Activated T-helper 2 cell treated with anti-CD3 and anti-CD28 coated beads, Interferon-gamma antibody, Interleukin-2, Interleukin-4, amounts not matched to agents 10 μg/mL and 5 μg/mL and 100 μg/mL, durations not matched to agents 14 hours and 24 hours and 36 hours (primary cell): ENCODE data around the gene WSCD2. TPM values are rescaled to one million over a fixed set of nuclear protein-coding genes. Genes with fewer than 3 reads are reported as not detected.

ENCODE experiments used
- DNase-seq: peaks from one replicate; pipeline ENCODE4 v3.0.0; 2021; ENCODE audit warnings: low spot score
- H3K27ac Mint-ChIP-seq: one replicate; pipeline ENCODE4 v1.8.0; 2021; ENCODE audit warnings: mixed read lengths
- H3K27me3 Mint-ChIP-seq: one replicate; pipeline ENCODE4 v1.8.0; 2021; ENCODE audit warnings: low read depth, mixed read lengths
- H3K36me3 Mint-ChIP-seq: one replicate; pipeline ENCODE4 v1.8.0; 2021; ENCODE audit warnings: low read depth, mixed read lengths
- H3K4me1 Mint-ChIP-seq: one replicate; pipeline ENCODE4 v1.8.0; 2021; ENCODE audit warnings: low read depth, mixed read lengths
- H3K4me3 Mint-ChIP-seq: one replicate; pipeline ENCODE4 v1.8.0; 2021; ENCODE audit warnings: low read depth, mild to moderate bottlenecking, moderate library complexity, mixed read lengths
- H3K9me3 Mint-ChIP-seq: one replicate; pipeline ENCODE4 v1.8.0; 2021; ENCODE audit warnings: mixed read lengths
- intact Hi-C: fragments of 100-400 bp; cut with micrococcal nuclease; formaldehyde crosslinking; loops from one replicate; pipeline ENCODE4 v1.15.1; 2023
- total RNA-seq: library from RNA; stranded (reverse); gene quantifications from 2 replicates; pipeline ENCODE4 v1.2.3, GENCODE V29; 2022

Gene WSCD2
- total RNA-seq, 1 donor from 2014 or later: not detected

GRCh38 chr12:108140501-108140900 is 11.4 kb downstream of the WSCD2 start:
- H3K36me3 Mint-ChIP-seq: no peaks in the 10 kb centered on the region
- peaks cover 3% of the 10 kb centered on the region for H3K27me3 Mint-ChIP-seq
- no peaks in the 10 kb centered on the region for H3K9me3 Mint-ChIP-seq
- intact Hi-C loops: no loop called here
- no peak overlapping the region for H3K4me3 Mint-ChIP-seq
- DNase-seq: no peak
- no peaks in the 10 kb centered on the region for H3K4me1 Mint-ChIP-seq
- no peak overlapping the region for H3K27ac Mint-ChIP-seq

DNA sequence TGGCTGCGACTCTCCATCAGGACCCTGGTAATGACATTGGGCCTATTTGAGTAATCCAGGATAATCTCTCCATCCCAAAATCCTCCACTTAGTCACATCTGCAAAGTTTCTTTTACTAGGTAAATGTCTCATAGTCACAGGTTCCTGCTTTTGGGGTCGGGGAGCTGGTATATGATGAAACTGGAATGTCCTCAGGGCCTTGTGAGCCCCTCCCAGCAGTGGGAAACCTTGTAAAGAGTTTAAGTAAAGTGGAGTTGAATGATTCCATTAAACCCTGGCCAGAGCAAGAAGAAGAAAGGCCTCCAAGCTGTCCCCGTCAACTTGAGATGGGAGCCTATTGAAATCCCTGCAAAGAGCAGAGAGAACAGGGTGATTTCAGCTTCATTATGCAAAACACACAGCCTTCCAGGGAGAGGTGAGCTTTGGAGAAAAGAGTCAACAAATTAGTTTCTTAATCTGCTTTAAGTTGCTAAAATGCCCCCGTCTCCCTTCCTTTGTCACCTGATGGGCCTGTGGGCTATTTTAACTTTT is 12.6 kb downstream of the WSCD2 start:
- peaks cover 3% of the 10 kb centered on the region for H3K27me3 Mint-ChIP-seq
- no peak for DNase-seq
- H3K9me3 Mint-ChIP-seq: no peaks in the 10 kb centered on the region
- H3K36me3 Mint-ChIP-seq: no peaks in the 10 kb centered on the region
- no peak overlapping the region for H3K4me3 Mint-ChIP-seq
- intact Hi-C loops: no loop called here
- no peaks in the 10 kb centered on the region for H3K4me1 Mint-ChIP-seq
- H3K27ac Mint-ChIP-seq: no peak overlapping the region

DNA sequence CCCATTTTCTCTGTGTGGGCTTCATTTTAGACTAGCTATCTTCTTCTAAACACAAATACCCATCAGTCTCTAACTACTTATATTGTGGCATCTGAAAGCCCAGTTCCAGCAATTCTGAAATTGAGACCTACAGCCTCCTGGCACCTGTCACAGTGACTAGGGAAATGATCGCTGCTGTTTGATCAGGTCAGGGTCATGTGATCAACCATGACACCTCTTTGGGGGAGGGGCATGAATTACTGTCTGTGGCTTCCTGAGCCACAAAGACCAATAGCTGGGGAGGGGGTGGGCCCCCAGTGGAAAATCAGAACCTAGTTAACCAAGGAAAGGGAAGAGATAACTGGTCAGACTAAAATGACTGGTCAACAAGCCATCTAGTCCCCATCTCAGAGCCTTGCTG is 14.1 kb downstream of the WSCD2 start:
- no peak overlapping the region for H3K4me3 Mint-ChIP-seq
- H3K27me3 Mint-ChIP-seq: peaks cover 3% of the 10 kb centered on the region
- H3K4me1 Mint-ChIP-seq: no peaks in the 10 kb centered on the region
- no peak overlapping the region for H3K27ac Mint-ChIP-seq
- intact Hi-C loops: no loop called here
- no peaks in the 10 kb centered on the region for H3K36me3 Mint-ChIP-seq
- no peaks in the 10 kb centered on the region for H3K9me3 Mint-ChIP-seq
- DNase-seq: no peak

- intact Hi-C loops: no loop called here
- no peaks in the 10 kb centered on the region for H3K9me3 Mint-ChIP-seq
- H3K4me1 Mint-ChIP-seq: no peaks in the 10 kb centered on the region
- DNase-seq: no peak
- peaks cover 3% of the 10 kb centered on the region for H3K27me3 Mint-ChIP-seq
- H3K27ac Mint-ChIP-seq: no peak overlapping the region
- H3K36me3 Mint-ChIP-seq: no peaks in the 10 kb centered on the region
- H3K4me3 Mint-ChIP-seq: no peak overlapping the region
These were observed 15.0 kb downstream of the WSCD2 start for GRCh38 chr12:108144080-108144479.

- no peak overlapping the region for H3K4me3 Mint-ChIP-seq
These were observed 15.9 kb downstream of the WSCD2 start for GRCh38 chr12:108145011-108145410.

GRCh38 chr12:108146035-108146893 is 17.2 kb downstream of the WSCD2 start:
- H3K4me1 Mint-ChIP-seq: no peaks in the 10 kb centered on the region
- peaks cover 3% of the 10 kb centered on the region for H3K27me3 Mint-ChIP-seq
- no peak overlapping the region for H3K4me3 Mint-ChIP-seq
- intact Hi-C loops: no loop called here
- no peaks in the 10 kb centered on the region for H3K9me3 Mint-ChIP-seq
- H3K36me3 Mint-ChIP-seq: no peaks in the 10 kb centered on the region
- no peak for DNase-seq
- no peak overlapping the region for H3K27ac Mint-ChIP-seq

More at GRCh38 chr12:108145011-108145410, 15.9 kb downstream of the WSCD2 start:
- intact Hi-C loops: no loop called here
- no peak overlapping the region for H3K27ac Mint-ChIP-seq
- peaks cover 3% of the 10 kb centered on the region for H3K27me3 Mint-ChIP-seq
- DNase-seq: no peak
- no peaks in the 10 kb centered on the region for H3K4me1 Mint-ChIP-seq
- no peaks in the 10 kb centered on the region for H3K9me3 Mint-ChIP-seq
- H3K36me3 Mint-ChIP-seq: no peaks in the 10 kb centered on the region

DNA sequence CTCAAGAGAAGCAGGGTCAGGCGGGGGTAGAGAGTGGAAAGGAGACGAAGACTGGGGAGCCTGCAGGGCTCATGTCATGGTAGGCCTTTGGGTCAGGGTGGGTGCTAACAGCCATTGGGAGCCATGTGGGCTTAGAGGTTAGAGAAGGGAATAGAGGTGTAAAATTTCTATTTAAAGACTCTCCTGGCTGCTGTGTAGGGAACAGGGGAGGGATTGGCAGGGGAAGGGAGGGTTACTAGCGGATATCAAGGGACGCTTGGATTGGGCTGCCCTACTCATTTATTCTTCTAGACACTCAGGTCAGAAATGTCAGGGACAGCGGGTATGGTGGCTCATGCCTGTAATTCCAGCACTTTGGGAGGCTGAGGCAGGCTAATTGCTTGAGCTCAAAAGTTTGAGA is 18.2 kb downstream of the WSCD2 start:
- no peak overlapping the region for H3K4me3 Mint-ChIP-seq
- intact Hi-C loops: no loop called here

GRCh38 chr12:108148521-108149074 is 19.5 kb downstream of the WSCD2 start:
- H3K27me3 Mint-ChIP-seq: no peaks in the 10 kb centered on the region
- DNase-seq: no peak
- no peaks in the 10 kb centered on the region for H3K36me3 Mint-ChIP-seq
- intact Hi-C loops: no loop called here
- no peak overlapping the region for H3K27ac Mint-ChIP-seq
- H3K4me1 Mint-ChIP-seq: no peaks in the 10 kb centered on the region
- H3K9me3 Mint-ChIP-seq: no peaks in the 10 kb centered on the region
- no peak overlapping the region for H3K4me3 Mint-ChIP-seq

More for the DNA sequence above, 18.2 kb downstream of the WSCD2 start:
- Mint-ChIP-seq H3K36me3 (no peaks in the 10 kb centered on the region), H3K27ac (no peak overlapping the region), H3K27me3 (peaks cover 1% of the 10 kb centered on the region), H3K4me1 (no peaks in the 10 kb centered on the region), H3K9me3 (no peaks in the 10 kb centered on the region)
- DNase-seq: no peak

GRCh38 chr12:108150436-108150835 is 21.3 kb downstream of the WSCD2 start:
- no peak for DNase-seq
- no peaks in the 10 kb centered on the region for H3K36me3 Mint-ChIP-seq
- no peaks in the 10 kb centered on the region for H3K4me1 Mint-ChIP-seq
- H3K27ac Mint-ChIP-seq: no peak overlapping the region
- no peak overlapping the region for H3K4me3 Mint-ChIP-seq
- no peaks in the 10 kb centered on the region for H3K27me3 Mint-ChIP-seq
- H3K9me3 Mint-ChIP-seq: no peaks in the 10 kb centered on the region
- intact Hi-C loops: no loop called here

DNA sequence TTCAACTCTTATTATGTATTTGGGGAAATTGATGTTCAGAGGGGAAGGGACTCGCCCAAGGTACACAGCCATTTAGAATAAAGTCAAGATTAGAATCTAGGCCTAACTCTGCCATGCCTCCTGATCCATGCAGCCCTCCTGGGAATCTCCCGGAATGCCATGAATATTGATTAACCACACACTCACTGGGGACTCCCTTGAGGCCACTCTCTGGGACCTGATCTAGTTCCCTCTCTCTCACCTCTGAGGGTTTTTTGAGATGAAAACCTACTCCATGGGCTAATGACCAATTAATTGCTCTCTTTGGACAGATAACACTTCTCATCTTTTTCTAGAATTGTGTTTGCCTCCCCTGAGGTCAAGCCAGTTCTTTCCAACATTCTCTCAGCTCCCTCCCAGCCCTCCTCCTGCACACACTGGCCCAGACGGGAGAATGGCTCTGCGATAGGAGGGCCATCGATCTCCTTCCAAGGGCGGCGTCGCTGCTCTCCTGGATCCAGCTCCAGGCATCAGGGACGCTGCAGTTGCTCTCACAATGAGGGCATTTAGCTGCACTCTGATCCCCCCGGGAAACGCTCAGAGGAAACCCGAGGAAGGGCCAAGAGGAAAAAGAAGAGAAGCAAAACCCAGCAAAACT is 22.6 kb downstream of the WSCD2 start:
- Mint-ChIP-seq H3K4me1 (no peaks in the 10 kb centered on the region), H3K36me3 (no peaks in the 10 kb centered on the region), H3K27ac (no peak overlapping the region), H3K4me3 (no peak overlapping the region), H3K27me3 (no peaks in the 10 kb centered on the region), H3K9me3 (no peaks in the 10 kb centered on the region)
- DNase-seq: no peak
- intact Hi-C loops: no loop called here

- no peaks in the 10 kb centered on the region for H3K27me3 Mint-ChIP-seq
- intact Hi-C loops: no loop called here
- H3K27ac Mint-ChIP-seq: no peak overlapping the region
- no peak for DNase-seq
- no peaks in the 10 kb centered on the region for H3K9me3 Mint-ChIP-seq
- H3K4me3 Mint-ChIP-seq: no peak overlapping the region
- no peaks in the 10 kb centered on the region for H3K36me3 Mint-ChIP-seq
- no peaks in the 10 kb centered on the region for H3K4me1 Mint-ChIP-seq
These were observed 23.1 kb downstream of the WSCD2 start for GRCh38 chr12:108152170-108152538.

GRCh38 chr12:108156717-108157116 is 27.6 kb downstream of the WSCD2 start:
- no peaks in the 10 kb centered on the region for H3K36me3 Mint-ChIP-seq

GRCh38 chr12:108157870-108158459 is 28.9 kb downstream of the WSCD2 start:
- no peaks in the 10 kb centered on the region for H3K27me3 Mint-ChIP-seq
- no peaks in the 10 kb centered on the region for H3K36me3 Mint-ChIP-seq
- H3K9me3 Mint-ChIP-seq: no peaks in the 10 kb centered on the region
- no peak overlapping the region for H3K4me3 Mint-ChIP-seq
- intact Hi-C loops: no loop called here
- no peak for DNase-seq
- no peaks in the 10 kb centered on the region for H3K4me1 Mint-ChIP-seq
- H3K27ac Mint-ChIP-seq: no peak overlapping the region

More at GRCh38 chr12:108156717-108157116, 27.6 kb downstream of the WSCD2 start:
- intact Hi-C loops: no loop called here
- H3K27ac Mint-ChIP-seq: no peak overlapping the region
- no peak for DNase-seq
- no peaks in the 10 kb centered on the region for H3K4me1 Mint-ChIP-seq
- H3K9me3 Mint-ChIP-seq: no peaks in the 10 kb centered on the region
- no peak overlapping the region for H3K4me3 Mint-ChIP-seq
- H3K27me3 Mint-ChIP-seq: no peaks in the 10 kb centered on the region
